ENCODE data around the gene TMTC2.

The TMTC2 gene

GRCh38 chr12:82923935-82924334 is 237.2 kb downstream of the TMTC2 start:
- H3K9ac ChIP-seq (ENCODE audit: low read length), result no peak overlapping the region
- no CpG with 5 or more reads among the region's 1 CpG for WGBS
- no peak overlapping the region for H2BK5ac ChIP-seq (ENCODE audit: low read depth, low read length, poor library complexity, severe bottlenecking)

GRCh38 chr12:82926630-82927029 is 239.9 kb downstream of the TMTC2 start:
- no peak overlapping the region for H3K18ac ChIP-seq (ENCODE audit: low read depth in 1 of 2, low read length in 2 of 2)

More at GRCh38 chr12:82923935-82924334, 237.2 kb downstream of the TMTC2 start:
- Histone ChIP-seq H3K27ac (ENCODE audit: low read length, poor library complexity, severe bottlenecking) (no peak overlapping the region), H2BK12ac (ENCODE audit: low read length in 2 of 2) (no peak overlapping the region), H2AK5ac (ENCODE audit: low read length, severe bottlenecking) (no peak overlapping the region), H4K8ac (ENCODE audit: low read length) (no peak overlapping the region), H3K18ac (ENCODE audit: low read depth in 1 of 2, low read length in 2 of 2) (no peak overlapping the region), H2BK15ac (ENCODE audit: low read depth, poor library complexity, severe bottlenecking) (no peak overlapping the region), H3K4me3 (ENCODE audit: insufficient read depth in 1 of 2, low read depth in 1 of 2, low read length in 2 of 2) (no peak overlapping the region), H4K91ac (ENCODE audit: low read length) (no peak overlapping the region), H3K23ac (ENCODE audit: low read length in 2 of 2) (no peak overlapping the region), H3K9me3 (ENCODE audit: control insufficient read depth, low read length) (no peaks in the 10 kb centered on the region), H3K14ac (ENCODE audit: low read length in 2 of 2) (no peak overlapping the region), H2AFZ (ENCODE audit: low read depth, low read length) (no peak overlapping the region), H3K4me1 (ENCODE audit: control insufficient read depth, insufficient read depth, low read depth, low read length) (no peaks in the 10 kb centered on the region), H3K4me2 (ENCODE audit: low read length, poor library complexity, severe bottlenecking) (no peak overlapping the region), H3K36me3 (ENCODE audit: control insufficient read depth in 1 of 2, insufficient read depth in 2 of 2, low read depth in 1 of 2, low read length in 2 of 2) (no peaks in the 10 kb centered on the region), H3K79me1 (replicated peaks; ENCODE audit: low read length, poor library complexity, severe bottlenecking) (no peaks in the 10 kb centered on the region), H3K27me3 (ENCODE audit: control insufficient read depth in 1 of 2, insufficient read depth in 1 of 2, low read length in 2 of 2) (no peaks in the 10 kb centered on the region), H3K4ac (ENCODE audit: low read depth in 1 of 2, low read length in 2 of 2) (no peak overlapping the region), H2BK120ac (ENCODE audit: low read depth, low read length) (no peak overlapping the region)
- DNase-seq, result no peak

GRCh38 chr12:82930301-82930700 is 243.6 kb downstream of the TMTC2 start:
- no peaks in the 10 kb centered on the region for H3K9me3 ChIP-seq (ENCODE audit: control insufficient read depth, low read length)
- no peaks in the 10 kb centered on the region for H3K36me3 ChIP-seq (ENCODE audit: control insufficient read depth in 1 of 2, insufficient read depth in 2 of 2, low read depth in 1 of 2, low read length in 2 of 2)
- no peak overlapping the region for H2BK5ac ChIP-seq (ENCODE audit: low read depth, low read length, poor library complexity, severe bottlenecking)
- 95% methylated on average over 3 of the region's 3 CpGs for WGBS
- no peaks in the 10 kb centered on the region for H3K79me1 ChIP-seq (replicated peaks; ENCODE audit: low read length, poor library complexity, severe bottlenecking)
- no peak overlapping the region for H2AFZ ChIP-seq (ENCODE audit: low read depth, low read length)
- H3K14ac ChIP-seq (ENCODE audit: low read length in 2 of 2), result no peak overlapping the region
- H2AK5ac ChIP-seq (ENCODE audit: low read length, severe bottlenecking), result no peak overlapping the region
- H3K18ac ChIP-seq (ENCODE audit: low read depth in 1 of 2, low read length in 2 of 2), result no peak overlapping the region
- H3K23ac ChIP-seq (ENCODE audit: low read length in 2 of 2), result no peak overlapping the region
- H3K4me2 ChIP-seq (ENCODE audit: low read length, poor library complexity, severe bottlenecking), result no peak overlapping the region
- no peak overlapping the region for H3K4me3 ChIP-seq (ENCODE audit: insufficient read depth in 1 of 2, low read depth in 1 of 2, low read length in 2 of 2)
- no peak overlapping the region for H4K8ac ChIP-seq (ENCODE audit: low read length)
- H4K91ac ChIP-seq (ENCODE audit: low read length), result no peak overlapping the region
- no peaks in the 10 kb centered on the region for H3K4me1 ChIP-seq (ENCODE audit: control insufficient read depth, insufficient read depth, low read depth, low read length)
- H2BK120ac ChIP-seq (ENCODE audit: low read depth, low read length), result no peak overlapping the region
- no peak overlapping the region for H2BK15ac ChIP-seq (ENCODE audit: low read depth, poor library complexity, severe bottlenecking)
- no peak overlapping the region for H3K27ac ChIP-seq (ENCODE audit: low read length, poor library complexity, severe bottlenecking)
- no peak for DNase-seq
- H3K4ac ChIP-seq (ENCODE audit: low read depth in 1 of 2, low read length in 2 of 2), result no peak overlapping the region
- H3K27me3 ChIP-seq (ENCODE audit: control insufficient read depth in 1 of 2, insufficient read depth in 1 of 2, low read length in 2 of 2), result no peaks in the 10 kb centered on the region
- H3K9ac ChIP-seq (ENCODE audit: low read length), result no peak overlapping the region
- no peak overlapping the region for H2BK12ac ChIP-seq (ENCODE audit: low read length in 2 of 2)

More at GRCh38 chr12:82926630-82927029, 239.9 kb downstream of the TMTC2 start:
- Histone ChIP-seq H3K9ac (ENCODE audit: low read length) (no peak overlapping the region), H3K36me3 (ENCODE audit: control insufficient read depth in 1 of 2, insufficient read depth in 2 of 2, low read depth in 1 of 2, low read length in 2 of 2) (no peaks in the 10 kb centered on the region), H3K9me3 (ENCODE audit: control insufficient read depth, low read length) (no peaks in the 10 kb centered on the region), H4K8ac (ENCODE audit: low read length) (no peak overlapping the region), H2AK5ac (ENCODE audit: low read length, severe bottlenecking) (no peak overlapping the region), H3K14ac (ENCODE audit: low read length in 2 of 2) (no peak overlapping the region), H3K79me1 (replicated peaks; ENCODE audit: low read length, poor library complexity, severe bottlenecking) (no peaks in the 10 kb centered on the region), H4K91ac (ENCODE audit: low read length) (no peak overlapping the region), H2BK12ac (ENCODE audit: low read length in 2 of 2) (no peak overlapping the region), H2BK15ac (ENCODE audit: low read depth, poor library complexity, severe bottlenecking) (no peak overlapping the region), H2AFZ (ENCODE audit: low read depth, low read length) (no peak overlapping the region), H3K27ac (ENCODE audit: low read length, poor library complexity, severe bottlenecking) (no peak overlapping the region), H3K4me2 (ENCODE audit: low read length, poor library complexity, severe bottlenecking) (no peak overlapping the region), H3K27me3 (ENCODE audit: control insufficient read depth in 1 of 2, insufficient read depth in 1 of 2, low read length in 2 of 2) (no peaks in the 10 kb centered on the region), H3K4ac (ENCODE audit: low read depth in 1 of 2, low read length in 2 of 2) (no peak overlapping the region), H3K4me3 (ENCODE audit: insufficient read depth in 1 of 2, low read depth in 1 of 2, low read length in 2 of 2) (no peak overlapping the region), H3K23ac (ENCODE audit: low read length in 2 of 2) (no peak overlapping the region), H2BK5ac (ENCODE audit: low read depth, low read length, poor library complexity, severe bottlenecking) (no peak overlapping the region), H2BK120ac (ENCODE audit: low read depth, low read length) (no peak overlapping the region), H3K4me1 (ENCODE audit: control insufficient read depth, insufficient read depth, low read depth, low read length) (no peaks in the 10 kb centered on the region)
- 92% methylated on average over 3 of the region's 3 CpGs for WGBS
- DNase-seq, result no peak

- Histone ChIP-seq H2BK120ac (ENCODE audit: low read depth, low read length) (no peak overlapping the region), H3K36me3 (ENCODE audit: control insufficient read depth in 1 of 2, insufficient read depth in 2 of 2, low read depth in 1 of 2, low read length in 2 of 2) (no peaks in the 10 kb centered on the region), H3K4me2 (ENCODE audit: low read length, poor library complexity, severe bottlenecking) (no peak overlapping the region), H3K4me1 (ENCODE audit: control insufficient read depth, insufficient read depth, low read depth, low read length) (no peaks in the 10 kb centered on the region), H3K9ac (ENCODE audit: low read length) (no peak overlapping the region), H3K79me1 (replicated peaks; ENCODE audit: low read length, poor library complexity, severe bottlenecking) (no peaks in the 10 kb centered on the region), H3K9me3 (ENCODE audit: control insufficient read depth, low read length) (no peaks in the 10 kb centered on the region), H3K27me3 (ENCODE audit: control insufficient read depth in 1 of 2, insufficient read depth in 1 of 2, low read length in 2 of 2) (no peaks in the 10 kb centered on the region), H3K23ac (ENCODE audit: low read length in 2 of 2) (no peak overlapping the region), H2BK15ac (ENCODE audit: low read depth, poor library complexity, severe bottlenecking) (no peak overlapping the region), H3K18ac (ENCODE audit: low read depth in 1 of 2, low read length in 2 of 2) (no peak overlapping the region), H3K27ac (ENCODE audit: low read length, poor library complexity, severe bottlenecking) (no peak overlapping the region), H4K8ac (ENCODE audit: low read length) (no peak overlapping the region), H2BK5ac (ENCODE audit: low read depth, low read length, poor library complexity, severe bottlenecking) (no peak overlapping the region), H2AK5ac (ENCODE audit: low read length, severe bottlenecking) (no peak overlapping the region), H3K4ac (ENCODE audit: low read depth in 1 of 2, low read length in 2 of 2) (no peak overlapping the region), H4K91ac (ENCODE audit: low read length) (no peak overlapping the region), H2AFZ (ENCODE audit: low read depth, low read length) (no peak overlapping the region), H2BK12ac (ENCODE audit: low read length in 2 of 2) (no peak overlapping the region), H3K14ac (ENCODE audit: low read length in 2 of 2) (no peak overlapping the region), H3K4me3 (ENCODE audit: insufficient read depth in 1 of 2, low read depth in 1 of 2, low read length in 2 of 2) (no peak overlapping the region)
- 87% methylated on average over 4 of the region's 5 CpGs for WGBS
- no peak for DNase-seq
These were observed 244.8 kb downstream of the TMTC2 start for GRCh38 chr12:82931349-82932116.

Data from mesenchymal stem cell (in vitro differentiated cells and primary cell).